HG02571 (cell line): ENCODE measurements around the gene SIN3B.
"Not testable (repeated sequence)": the region's sequence is repeated elsewhere in the genome, so short reads cannot be mapped to it uniquely, and the experiment has no call there.

ENCODE experiments used
- ATAC-seq: cut with Tn5 transposase; IDR thresholded peaks from one replicate; pipeline ENCODE4 v1.9.1; 2021; ENCODE audit warnings: mild to moderate bottlenecking, moderate library complexity; ENCODE audit not compliant: unreplicated experiment

SIN3B gene

GRCh38 chr19:16829010-16829821 lies at the start of gene SIN3B:
Gene SIN3B (plus strand): TSS chr19:16829398. CDS start chr19:16829421, 23 bp downstream.
- peak; percentile 66 for ATAC-seq

GRCh38 chr19:16779539-16780163 lies 49.5 kb upstream of the SIN3B start:
- ATAC-seq: no peak

- no peak for ATAC-seq
Observed at GRCh38 chr19:16782719-16783118, 46.5 kb upstream of the SIN3B start.

GRCh38 chr19:16788479-16788878 lies 40.7 kb upstream of the SIN3B start:
- ATAC-seq: no peak

GRCh38 chr19:16789238-16789637 lies 40.0 kb upstream of the SIN3B start:
- no peak for ATAC-seq

- ATAC-seq: no peak
Observed at GRCh38 chr19:16790051-16790450, 39.1 kb upstream of the SIN3B start.

- ATAC-seq: no peak
Observed at GRCh38 chr19:16791942-16792341, 37.3 kb upstream of the SIN3B start.

- ATAC-seq: no peak
Observed at GRCh38 chr19:16794456-16795441, 34.4 kb upstream of the SIN3B start.

- ATAC-seq: no peak
Observed at GRCh38 chr19:16795731-16796130, 33.5 kb upstream of the SIN3B start.

- ATAC-seq: no peak
Observed at GRCh38 chr19:16797876-16798275, 31.3 kb upstream of the SIN3B start.

- not testable (repeated sequence) for ATAC-seq
Observed at GRCh38 chr19:16798326-16798725, 30.9 kb upstream of the SIN3B start.

GRCh38 chr19:16799740-16800139 lies 29.5 kb upstream of the SIN3B start:
- no peak for ATAC-seq

GRCh38 chr19:16801600-16802013 lies 27.6 kb upstream of the SIN3B start:
- ATAC-seq: no peak

GRCh38 chr19:16804176-16804575 lies 25.0 kb upstream of the SIN3B start:
- ATAC-seq: no peak

- ATAC-seq: no peak
Observed at GRCh38 chr19:16807549-16808284, 21.5 kb upstream of the SIN3B start.

- no peak for ATAC-seq
Observed at GRCh38 chr19:16814526-16815100, 14.6 kb upstream of the SIN3B start.

- no peak for ATAC-seq
Observed at GRCh38 chr19:16820056-16820455, 9.1 kb upstream of the SIN3B start.

- no peak for ATAC-seq
Observed at GRCh38 chr19:16821081-16821480, 8.1 kb upstream of the SIN3B start.

GRCh38 chr19:16822648-16823047 lies 6.5 kb upstream of the SIN3B start:
- ATAC-seq: no peak

- ATAC-seq: no peak
Observed at GRCh38 chr19:16824658-16825311, 4.4 kb upstream of the SIN3B start.
